H4 (cell line): ENCODE results near the gene HORMAD2. TPM values are rescaled to one million over a fixed set of nuclear protein-coding genes. Genes with fewer than 3 reads are reported as not detected.
"Not testable (repeated sequence)": the region's sequence is repeated elsewhere in the genome, so short reads cannot be mapped to it uniquely, and the experiment has no call there.

Experiments
- DNase-seq: peaks from one replicate; pipeline ENCODE4 v3.0.0-alpha.2; 2015; ENCODE audit warnings: low spot score
- total RNA-seq: library from RNA; depleted of rRNA; stranded (reverse); fragments of >200 nt; shearing (Covaris generic); gene quantifications from 2 replicates; pipeline ENCODE4 v1.2.3, GENCODE V29; 2014

HORMAD2 gene
- total RNA-seq, 1 experiment from 2014 or later = not detected

- no peak for DNase-seq
These were observed 110.9 kb downstream of the HORMAD2 start for GRCh38 chr22:30191040-30191701.

- DNase-seq = no peak
These were observed 112.2 kb downstream of the HORMAD2 start for GRCh38 chr22:30192427-30192826.

- no peak for DNase-seq
These were observed 112.9 kb downstream of the HORMAD2 start for GRCh38 chr22:30193031-30193775.

DNA sequence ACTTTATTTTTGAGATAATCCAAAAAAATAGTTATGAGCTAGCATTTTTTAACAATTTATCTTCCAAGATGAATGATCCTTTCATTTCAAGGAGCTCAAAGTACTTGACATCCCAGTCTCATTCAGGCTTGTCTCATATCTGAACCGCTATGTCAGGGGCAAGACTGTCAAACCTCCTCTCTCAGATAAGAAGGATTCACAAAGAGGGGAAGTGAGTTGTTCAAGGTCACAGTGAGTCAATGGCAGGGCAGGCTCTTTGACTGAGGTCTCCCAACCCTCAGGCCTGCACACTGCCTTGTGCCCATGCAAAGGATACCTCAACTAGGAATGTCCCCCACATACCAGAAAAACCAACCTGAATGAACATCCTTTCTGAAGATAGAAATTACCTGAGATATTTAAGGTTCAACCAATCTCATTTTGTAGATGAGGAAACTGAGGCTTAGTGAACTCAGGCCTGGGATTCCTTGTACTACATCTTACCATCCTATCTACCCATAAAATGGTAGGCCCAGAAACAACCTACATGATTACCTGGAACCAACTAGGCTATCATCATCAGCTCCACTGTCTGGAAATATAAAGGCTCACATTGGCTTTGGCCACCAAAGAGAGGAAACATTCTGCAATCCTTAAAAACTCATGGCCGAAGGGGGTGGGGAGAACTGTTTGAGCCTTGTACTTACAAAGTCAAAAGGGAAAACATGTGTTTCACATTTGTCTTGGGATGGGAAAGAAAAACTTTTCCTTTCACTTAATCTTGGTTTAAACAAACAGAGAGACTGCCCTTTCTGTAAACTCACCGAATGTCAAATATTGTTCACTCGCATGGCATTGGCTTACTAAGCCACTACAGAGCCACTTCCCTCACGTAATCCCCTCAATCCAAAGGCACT lies 115.2 kb downstream of the HORMAD2 start:
- DNase-seq = no peak

- peak; percentile 98 for DNase-seq
These were observed 116.0 kb downstream of the HORMAD2 start for GRCh38 chr22:30196141-30196879.

DNA sequence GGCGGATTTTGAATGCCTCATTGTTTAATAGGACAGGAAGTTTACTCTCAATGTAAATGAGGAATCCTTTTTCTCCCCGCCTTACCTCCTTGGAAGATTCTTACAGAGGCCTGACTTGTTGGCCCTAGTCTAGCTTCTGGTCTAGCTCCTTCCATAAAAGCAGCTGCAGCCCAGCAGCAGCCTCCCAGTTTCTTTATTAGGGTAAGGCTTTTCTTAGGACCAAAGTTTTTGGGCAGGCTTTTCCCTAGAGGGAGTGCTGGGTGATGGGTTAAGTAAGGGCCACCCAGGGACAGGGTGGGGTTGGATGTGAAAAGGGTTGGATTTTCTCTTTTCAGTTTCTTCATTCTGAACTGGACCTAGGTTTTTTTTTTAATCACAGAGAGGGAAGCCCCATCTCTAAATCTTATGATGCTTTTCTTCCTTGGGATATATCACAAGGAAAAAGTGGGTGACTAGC lies 116.6 kb downstream of the HORMAD2 start:
- DNase-seq = no peak

DNA sequence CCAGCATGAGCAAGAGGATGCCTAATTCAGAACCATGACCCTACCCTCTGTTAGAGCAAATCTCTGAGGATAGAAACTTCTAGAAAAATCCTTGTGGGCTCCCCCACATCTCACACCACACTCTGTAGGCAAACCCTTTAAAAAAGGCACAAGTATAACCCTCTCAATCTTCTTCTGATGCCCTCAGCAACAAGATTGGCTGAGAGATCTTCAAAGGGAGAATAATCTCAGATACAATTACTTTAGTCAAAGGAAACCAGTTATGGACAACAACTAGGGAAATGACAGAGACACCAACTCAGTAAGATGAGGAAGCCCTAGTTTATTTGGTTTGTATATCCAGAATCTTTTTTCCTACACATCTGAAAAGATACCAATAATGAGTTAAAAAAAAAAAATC lies 117.1 kb downstream of the HORMAD2 start:
- DNase-seq = no peak

GRCh38 chr22:30198152-30198825 lies 118.0 kb downstream of the HORMAD2 start:
- no peak for DNase-seq

DNA sequence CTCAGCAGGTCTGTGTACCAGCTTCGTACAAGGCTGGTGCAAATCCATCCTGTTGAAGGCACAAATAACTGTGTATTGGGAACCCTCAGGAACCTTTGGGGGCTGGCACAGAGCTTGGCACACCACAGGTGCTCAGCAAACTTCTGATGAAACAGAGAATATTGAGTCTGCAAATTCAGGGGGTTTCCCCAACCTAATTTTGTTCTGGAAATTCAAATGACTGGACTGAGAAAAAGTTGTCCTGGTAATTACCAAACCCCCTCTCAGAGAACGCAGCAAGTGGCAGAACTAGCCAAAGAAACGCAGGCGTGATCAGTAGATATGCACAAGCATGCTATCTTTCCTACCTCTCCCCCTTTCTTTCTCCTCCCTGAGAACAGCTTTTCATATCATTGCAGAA lies 118.7 kb downstream of the HORMAD2 start:
- DNase-seq = no peak

- DNase-seq = not testable (repeated sequence)
These were observed 120.6 kb downstream of the HORMAD2 start for GRCh38 chr22:30200905-30201304.

- no peak for DNase-seq
These were observed 121.7 kb downstream of the HORMAD2 start for GRCh38 chr22:30201945-30202344.

GRCh38 chr22:30202531-30203006 lies 122.3 kb downstream of the HORMAD2 start:
- DNase-seq = no peak

DNA sequence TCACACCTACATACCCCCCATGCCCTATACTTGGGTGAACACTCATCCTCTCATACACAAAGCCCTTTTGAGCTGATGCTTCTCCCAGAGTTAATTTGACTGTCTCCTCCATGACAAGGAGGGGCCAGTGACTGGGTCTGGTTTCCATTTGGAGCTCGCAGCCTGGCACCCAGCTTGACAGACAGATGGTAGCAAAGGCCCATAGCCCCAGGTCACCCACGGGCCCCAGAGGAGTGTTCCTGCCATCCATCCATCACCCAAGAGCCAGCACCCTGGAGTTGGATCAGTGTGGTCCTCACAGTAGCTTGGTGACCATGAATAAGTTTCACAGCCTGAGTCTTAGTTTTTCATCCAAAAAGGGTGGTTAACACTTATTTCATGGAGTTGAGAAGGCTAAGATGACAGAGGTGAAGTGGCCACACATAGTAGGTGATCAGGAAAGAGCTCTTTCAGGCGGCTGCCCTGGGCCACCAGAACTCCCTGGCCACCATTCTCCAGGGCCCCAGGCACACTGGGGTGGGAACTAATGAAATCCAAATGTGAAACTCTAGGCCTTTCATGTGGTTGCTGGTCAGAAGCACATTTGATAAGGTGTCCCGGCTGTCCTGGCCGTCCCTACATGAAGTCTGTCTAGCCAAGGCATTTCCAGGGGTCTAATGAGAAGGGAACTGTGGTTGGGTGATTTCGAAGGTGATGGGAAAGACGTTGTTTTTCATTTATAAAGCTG lies 123.9 kb downstream of the HORMAD2 start:
- no peak for DNase-seq

- peak; percentile 69 for DNase-seq
These were observed 124.5 kb downstream of the HORMAD2 start for GRCh38 chr22:30204742-30205111.

DNA sequence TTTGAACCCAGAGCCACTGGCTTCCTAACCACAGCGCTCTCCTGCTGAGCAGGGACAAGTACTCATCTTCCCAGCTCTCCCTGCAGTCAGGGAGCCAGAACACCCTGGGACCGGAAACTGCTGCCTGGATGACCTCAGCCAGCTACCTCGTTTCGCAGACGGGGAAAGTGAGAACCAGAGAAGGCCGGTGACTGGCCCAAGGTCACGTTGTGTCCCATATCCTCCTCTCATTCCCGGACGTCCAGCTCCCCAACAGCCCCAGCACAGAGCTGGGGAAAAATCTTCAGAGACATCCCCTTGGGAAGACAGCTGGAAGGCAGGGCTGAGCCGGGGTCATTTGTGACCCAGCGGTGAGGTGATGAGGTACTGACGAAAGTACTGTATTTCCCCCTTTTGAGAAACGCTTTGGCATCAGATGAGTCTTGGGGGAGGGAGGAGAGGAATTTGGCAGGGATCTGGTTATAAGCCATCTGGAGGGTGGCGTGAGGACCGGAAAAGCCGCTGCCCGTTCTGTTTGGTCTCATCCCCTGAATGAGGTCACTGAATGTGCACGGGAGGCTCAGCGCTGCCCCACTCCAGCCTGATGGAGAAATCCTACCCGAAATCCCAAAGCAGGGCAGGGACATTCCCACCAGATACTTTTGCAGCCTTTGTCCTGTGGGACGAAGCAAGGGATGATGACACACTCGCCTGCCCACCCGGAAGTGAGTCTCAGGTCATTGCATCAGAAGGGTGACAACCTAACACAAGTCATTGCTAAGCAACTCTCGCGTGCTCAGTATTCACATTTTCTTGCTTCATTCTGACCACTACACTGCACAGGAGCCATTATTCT lies 125.2 kb downstream of the HORMAD2 start:
- peak; percentile 96 for DNase-seq

DNA sequence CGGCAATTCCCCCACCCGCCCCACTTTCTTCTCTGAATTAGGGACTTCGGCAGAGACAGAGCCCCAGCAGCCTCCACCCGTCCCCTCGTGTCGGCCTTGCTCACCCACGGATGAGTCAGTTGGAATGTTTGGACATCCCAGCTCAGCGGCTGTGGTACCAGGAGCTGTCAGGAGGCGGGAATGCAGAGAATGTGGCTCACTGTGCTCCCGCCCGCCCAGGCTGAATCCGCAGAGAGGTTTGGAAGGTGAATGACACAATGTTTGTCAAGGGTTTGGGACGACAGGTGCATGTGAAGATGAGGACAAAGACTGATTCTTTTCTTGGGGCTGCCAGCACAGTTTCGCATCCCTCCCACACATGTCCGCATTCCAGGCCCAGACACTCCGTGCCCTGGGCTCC lies 126.7 kb downstream of the HORMAD2 start:
- peak; percentile 79 for DNase-seq

- peak; percentile 74 for DNase-seq
These were observed 128.7 kb downstream of the HORMAD2 start for GRCh38 chr22:30208631-30209603.

DNA sequence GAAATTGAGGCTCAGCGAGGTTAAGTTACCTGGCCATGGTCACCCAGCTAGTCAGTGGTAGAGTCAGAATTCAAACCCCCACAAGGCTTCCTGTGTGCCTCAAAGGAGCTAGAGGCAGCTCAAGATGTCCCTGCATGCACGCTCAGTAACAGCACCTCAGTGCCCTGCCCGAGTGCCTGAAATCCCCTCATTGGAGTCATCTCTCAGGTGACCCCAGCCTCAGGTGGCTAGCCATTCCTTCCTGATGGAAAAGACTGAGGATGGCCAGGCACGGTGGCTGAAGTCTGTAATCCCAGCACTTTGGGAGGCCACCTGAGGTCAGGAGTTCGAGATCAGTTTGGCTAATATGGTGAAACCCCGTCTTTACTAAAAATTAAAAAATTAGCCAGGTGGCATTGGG lies 129.4 kb downstream of the HORMAD2 start:
- DNase-seq = no peak
